Cardiac muscle cell (in vitro differentiated cells and primary cell): ENCODE results near the gene MFAP5. TPM values are rescaled to one million over a fixed set of nuclear protein-coding genes. Genes with fewer than 3 reads are reported as not detected.

ENCODE experiments used
- DNase-seq, 2 donors: peaks; one replicate each; pipeline versions ENCODE4 v3.0.0 to v3.0.0-alpha.2; 2010 to 2017; ENCODE audit warnings: low read depth in 1 of 2, low spot score in 1 of 2
- H3K27ac ChIP-seq: fragments of 200-600 bp; sonication (generic); 2 replicates; pipeline ENCODE4 v1.5.1; 2016
- H3K27me3 ChIP-seq: fragments of 200-600 bp; sonication (generic); 2 replicates; pipeline ENCODE4 v1.6.0; 2016; ENCODE audit warnings: control low read depth
- H3K36me3 ChIP-seq: fragments of 200-600 bp; sonication (generic); 2 replicates; pipeline ENCODE4 v1.5.1; 2016; ENCODE audit warnings: control low read depth
- H3K4me1 ChIP-seq: fragments of 200-600 bp; sonication (generic); 2 replicates; pipeline ENCODE4 v1.8.1; 2017; ENCODE audit warnings: low read depth, mild to moderate bottlenecking, mixed run types
- H3K4me3 ChIP-seq: fragments of 200-600 bp; sonication (generic); 2 replicates; pipeline ENCODE4 v1.5.1; 2016; ENCODE audit warnings: mild to moderate bottlenecking
- H3K9me3 ChIP-seq: fragments of 200-600 bp; sonication (generic); 2 replicates; pipeline ENCODE4 v1.5.1; 2017; ENCODE audit warnings: low read depth, mild to moderate bottlenecking, control low read depth
- CTCF ChIP-seq: IDR thresholded peaks from 2 replicates; pipeline ENCODE4 v1.5.1; 2012; ENCODE audit warnings: low read depth, mild to moderate bottlenecking, low read length
- polyA plus RNA-seq: library from polyadenylated mRNA; unstranded; fragments of >200 nt; fragmentation: Nextera tagmentation; extraction: Ambion mirVana; gene quantifications from 2 replicates; pipeline ENCODE4 v1.2.1, GENCODE V29; 2016
- total RNA-seq: library from RNA; depleted of rRNA; stranded (reverse); fragments of >200 nt; gene quantifications from 2 replicates; pipeline ENCODE4 v1.2.3, GENCODE V29; 2016

Gene MFAP5
- total and polyA plus RNA-seq, 2 experiments from 2014 or later: not detected

GRCh38 chr12:8675591-8676036, 13.0 kb upstream of the MFAP5 start:
- H3K4me1 ChIP-seq: no peaks in the 10 kb centered on the region
- no peak overlapping the region for H3K4me3 ChIP-seq
- no peak for DNase-seq
- TF ChIP-seq CTCF: no peak
- H3K36me3 ChIP-seq: no peaks in the 10 kb centered on the region
- no peaks in the 10 kb centered on the region for H3K27me3 ChIP-seq
- H3K27ac ChIP-seq: no peak overlapping the region
- H3K9me3 ChIP-seq: no peaks in the 10 kb centered on the region

GRCh38 chr12:8672381-8672780, 9.8 kb upstream of the MFAP5 start:
- DNase-seq: no peak
- no peak overlapping the region for H3K27ac ChIP-seq
- H3K4me3 ChIP-seq: no peak overlapping the region
- no peaks in the 10 kb centered on the region for H3K9me3 ChIP-seq
- no peaks in the 10 kb centered on the region for H3K27me3 ChIP-seq
- H3K36me3 ChIP-seq: no peaks in the 10 kb centered on the region
- no peaks in the 10 kb centered on the region for H3K4me1 ChIP-seq
- TF ChIP-seq CTCF: no peak

GRCh38 chr12:8668441-8668840, 5.8 kb upstream of the MFAP5 start:
- Histone ChIP-seq H3K9me3 (no peaks in the 10 kb centered on the region), H3K27me3 (no peaks in the 10 kb centered on the region), H3K4me1 (no peaks in the 10 kb centered on the region), H3K4me3 (no peak overlapping the region), H3K27ac (no peak overlapping the region), H3K36me3 (no peaks in the 10 kb centered on the region)
- no peak for TF ChIP-seq CTCF
- no peak for DNase-seq

- no peaks in the 10 kb centered on the region for H3K36me3 ChIP-seq
- no peak for DNase-seq
- H3K27me3 ChIP-seq: no peaks in the 10 kb centered on the region
- no peak for TF ChIP-seq CTCF
- no peaks in the 10 kb centered on the region for H3K9me3 ChIP-seq
- H3K4me3 ChIP-seq: no peak overlapping the region
- H3K4me1 ChIP-seq: no peaks in the 10 kb centered on the region
- no peak overlapping the region for H3K27ac ChIP-seq
These were observed 4.6 kb upstream of the MFAP5 start for GRCh38 chr12:8667270-8667669.

- no peaks in the 10 kb centered on the region for H3K27me3 ChIP-seq
- DNase-seq: no peak
- H3K27ac ChIP-seq: no peak overlapping the region
- no peaks in the 10 kb centered on the region for H3K36me3 ChIP-seq
- H3K4me1 ChIP-seq: no peaks in the 10 kb centered on the region
- no peak overlapping the region for H3K4me3 ChIP-seq
- no peak for TF ChIP-seq CTCF
- H3K9me3 ChIP-seq: no peaks in the 10 kb centered on the region
These were observed 3.1 kb upstream of the MFAP5 start for GRCh38 chr12:8665759-8666158.
